Measurements from ENCODE around the gene FKBP1B.

Gene FKBP1B

DNA sequence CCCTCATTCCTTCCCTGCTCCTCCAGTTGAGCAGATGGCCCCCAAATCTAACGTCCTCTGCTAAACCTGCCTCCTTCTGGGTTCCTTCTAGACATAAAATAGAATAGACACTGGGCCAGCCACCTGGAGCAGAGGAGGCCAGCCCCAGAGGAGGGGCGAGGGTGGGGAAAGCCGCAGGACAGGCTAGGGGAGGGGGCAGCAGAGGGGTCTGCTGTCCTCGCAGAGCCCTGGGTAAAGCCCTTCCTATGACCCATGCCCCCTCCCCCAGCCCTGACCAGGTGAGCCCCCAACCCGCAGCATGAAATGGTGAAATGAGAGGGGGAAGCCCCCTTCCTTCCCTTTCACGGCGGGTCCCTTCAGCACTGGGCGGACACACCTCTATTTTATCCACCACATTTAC lies 31.8 kb upstream of the FKBP1B start:
- Histone ChIP-seq H3K27me3 (ENCODE audit: insufficient read depth, low read length) (no peaks in the 10 kb centered on the region), H3F3A (ENCODE audit: insufficient read depth, low read length) (no peaks in the 10 kb centered on the region), H3K4me1 (ENCODE audit: insufficient read depth, low read length, severe bottlenecking) (no peaks in the 10 kb centered on the region), H3K9ac (ENCODE audit: low read length) (no peak overlapping the region), H3K79me2 (ENCODE audit: insufficient read depth, low read length) (no peaks in the 10 kb centered on the region), H4K20me1 (ENCODE audit: insufficient read depth, low read length) (no peaks in the 10 kb centered on the region), H2AFZ (ENCODE audit: low read length) (no peak overlapping the region), H3K9me2 (ENCODE audit: low read depth, low read length) (no peaks in the 10 kb centered on the region), H3K4me3 (ENCODE audit: low read depth, low read length, poor library complexity, severe bottlenecking) (no peak overlapping the region), H3K36me3 (ENCODE audit: insufficient read depth, low read length) (no peaks in the 10 kb centered on the region), H3K9me3 (ENCODE audit: low read length) (no peaks in the 10 kb centered on the region), H3K27ac (ENCODE audit: low read depth, low read length, poor library complexity, severe bottlenecking) (no peak overlapping the region), H3K4me2 (ENCODE audit: low read length) (no peak overlapping the region)
- TF ChIP-seq EZH2 (IDR thresholded peaks at IDR 0.05; ENCODE audit: borderline replicate concordance, low read length) = no peak
- TF ChIP-seq, protein P1, sequence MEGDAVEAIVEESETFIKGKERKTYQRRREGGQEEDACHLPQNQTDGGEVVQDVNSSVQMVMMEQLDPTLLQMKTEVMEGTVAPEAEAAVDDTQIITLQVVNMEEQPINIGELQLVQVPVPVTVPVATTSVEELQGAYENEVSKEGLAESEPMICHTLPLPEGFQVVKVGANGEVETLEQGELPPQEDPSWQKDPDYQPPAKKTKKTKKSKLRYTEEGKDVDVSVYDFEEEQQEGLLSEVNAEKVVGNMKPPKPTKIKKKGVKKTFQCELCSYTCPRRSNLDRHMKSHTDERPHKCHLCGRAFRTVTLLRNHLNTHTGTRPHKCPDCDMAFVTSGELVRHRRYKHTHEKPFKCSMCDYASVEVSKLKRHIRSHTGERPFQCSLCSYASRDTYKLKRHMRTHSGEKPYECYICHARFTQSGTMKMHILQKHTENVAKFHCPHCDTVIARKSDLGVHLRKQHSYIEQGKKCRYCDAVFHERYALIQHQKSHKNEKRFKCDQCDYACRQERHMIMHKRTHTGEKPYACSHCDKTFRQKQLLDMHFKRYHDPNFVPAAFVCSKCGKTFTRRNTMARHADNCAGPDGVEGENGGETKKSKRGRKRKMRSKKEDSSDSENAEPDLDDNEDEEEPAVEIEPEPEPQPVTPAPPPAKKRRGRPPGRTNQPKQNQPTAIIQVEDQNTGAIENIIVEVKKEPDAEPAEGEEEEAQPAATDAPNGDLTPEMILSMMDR (IDR thresholded peaks at IDR 0.05; ENCODE audit: low read length) = no peak

GRCh38 chr2:24018241-24018640 lies 31.3 kb upstream of the FKBP1B start:
- no peak overlapping the region for H3K4me3 ChIP-seq (ENCODE audit: low read depth, low read length, poor library complexity, severe bottlenecking)
- H3K79me2 ChIP-seq (ENCODE audit: insufficient read depth, low read length) = no peaks in the 10 kb centered on the region
- no peak overlapping the region for H3K27ac ChIP-seq (ENCODE audit: low read depth, low read length, poor library complexity, severe bottlenecking)
- H3F3A ChIP-seq (ENCODE audit: insufficient read depth, low read length) = no peaks in the 10 kb centered on the region
- H3K36me3 ChIP-seq (ENCODE audit: insufficient read depth, low read length) = peaks cover 3% of the 10 kb centered on the region; the same call in 1 of the 2 replicates
- H2AFZ ChIP-seq (ENCODE audit: low read length) = no peak overlapping the region
- H3K4me2 ChIP-seq (ENCODE audit: low read length) = no peak overlapping the region
- no peaks in the 10 kb centered on the region for H4K20me1 ChIP-seq (ENCODE audit: insufficient read depth, low read length)
- H3K9ac ChIP-seq (ENCODE audit: low read length) = no peak overlapping the region
- TF ChIP-seq, protein P1 (IDR thresholded peaks at IDR 0.05; ENCODE audit: low read length) = no peak
- TF ChIP-seq EZH2 (IDR thresholded peaks at IDR 0.05; ENCODE audit: borderline replicate concordance, low read length) = no peak
- H3K9me2 ChIP-seq (ENCODE audit: low read depth, low read length) = no peaks in the 10 kb centered on the region
- H3K4me1 ChIP-seq (ENCODE audit: insufficient read depth, low read length, severe bottlenecking) = no peaks in the 10 kb centered on the region
- H3K9me3 ChIP-seq (ENCODE audit: low read length) = no peaks in the 10 kb centered on the region
- H3K27me3 ChIP-seq (ENCODE audit: insufficient read depth, low read length) = no peaks in the 10 kb centered on the region

GRCh38 chr2:24019729-24020128 lies 29.8 kb upstream of the FKBP1B start:
- H3K27me3 ChIP-seq (ENCODE audit: insufficient read depth, low read length) = no peaks in the 10 kb centered on the region
- peaks cover 13% of the 10 kb centered on the region; the same call in 1 of the 2 replicates for H3K36me3 ChIP-seq (ENCODE audit: insufficient read depth, low read length)
- H3K79me2 ChIP-seq (ENCODE audit: insufficient read depth, low read length) = no peaks in the 10 kb centered on the region
- H3K4me2 ChIP-seq (ENCODE audit: low read length) = no peak overlapping the region
- H4K20me1 ChIP-seq (ENCODE audit: insufficient read depth, low read length) = no peaks in the 10 kb centered on the region
- no peak overlapping the region for H3K9ac ChIP-seq (ENCODE audit: low read length)
- H3F3A ChIP-seq (ENCODE audit: insufficient read depth, low read length) = no peaks in the 10 kb centered on the region
- no peaks in the 10 kb centered on the region for H3K9me3 ChIP-seq (ENCODE audit: low read length)
- TF ChIP-seq, protein P1 (IDR thresholded peaks at IDR 0.05; ENCODE audit: low read length) = no peak
- no peak for TF ChIP-seq EZH2 (IDR thresholded peaks at IDR 0.05; ENCODE audit: borderline replicate concordance, low read length)
- H3K4me1 ChIP-seq (ENCODE audit: insufficient read depth, low read length, severe bottlenecking) = no peaks in the 10 kb centered on the region
- H2AFZ ChIP-seq (ENCODE audit: low read length) = no peak overlapping the region
- H3K9me2 ChIP-seq (ENCODE audit: low read depth, low read length) = no peaks in the 10 kb centered on the region
- no peak overlapping the region for H3K27ac ChIP-seq (ENCODE audit: low read depth, low read length, poor library complexity, severe bottlenecking)
- H3K4me3 ChIP-seq (ENCODE audit: low read depth, low read length, poor library complexity, severe bottlenecking) = no peak overlapping the region

Measured in OCI-LY1 (cell line).